Peyer's patch (tissue), 4 donors: ENCODE results near the gene GRIP1. TPM values are rescaled to one million over a fixed set of nuclear protein-coding genes. Genes with fewer than 3 reads are reported as not detected.

Source experiments
- DNase-seq, 3 donors: peaks; one replicate each; pipeline ENCODE4 v3.0.0-alpha.2; 2017 to 2019
- H3K27ac ChIP-seq, 4 donors: fragments of 200-600 bp; sonication (generic); one replicate each; pipeline ENCODE4 v1.5.1; 2016 to 2019
- H3K27me3 ChIP-seq, 2 donors: fragments of 200-600 bp; sonication (generic); one replicate each; pipeline ENCODE4 v1.5.1; 2019
- H3K36me3 ChIP-seq, 3 donors: fragments of 200-600 bp; sonication (generic); one replicate each; pipeline ENCODE4 v1.5.1; 2016 to 2019
- H3K4me1 ChIP-seq, 4 donors: fragments of 200-600 bp; sonication (generic); one replicate each; pipeline ENCODE4 v1.5.1; 2016 to 2019
- H3K4me3 ChIP-seq, 4 donors: fragments of 200-600 bp; sonication (generic); 1 replicate in 3 of 4; 2 replicates in 1 of 4; pipeline ENCODE4 v1.5.1; 2016 to 2019; ENCODE audit warnings: mild to moderate bottlenecking in 1 of 4
- H3K9me3 ChIP-seq, 4 donors: fragments of 200-600 bp; sonication (generic); one replicate each; pipeline ENCODE4 v1.5.1; 2016 to 2019; ENCODE audit warnings: mild to moderate bottlenecking in 1 of 4
- POLR2A ChIP-seq, 2 donors: fragments of 450-650 bp; IDR thresholded peaks; one replicate each; pipeline ENCODE4 v1.5.1; 2017; ENCODE audit warnings: antibody characterized with exemption in 2 of 2, mild to moderate bottlenecking in 2 of 2, moderate library complexity in 2 of 2
- total RNA-seq, 4 donors: library from RNA; depleted of rRNA; stranded (reverse); fragments of >200 nt; gene quantifications; one replicate each; pipeline ENCODE4 v1.1.0, GENCODE V29; 2016
- TF ChIP-seq, protein P1 (sequence below), 6 experiments: fragments of 450-650 bp in 4 of 6; fragments of 200-600 bp in 2 of 6; sonication (generic) in 1 of 6; IDR thresholded peaks; one replicate each; pipeline ENCODE4 v1.5.1; 2017 to 2019; ENCODE audit warnings: antibody characterized with exemption in 6 of 6, mild to moderate bottlenecking in 3 of 6, moderate library complexity in 1 of 6

The GRIP1 gene
- total RNA-seq, 4 donors from 2014 or later, result 0.66 to 5.2 (median 1.4) TPM

DNA sequence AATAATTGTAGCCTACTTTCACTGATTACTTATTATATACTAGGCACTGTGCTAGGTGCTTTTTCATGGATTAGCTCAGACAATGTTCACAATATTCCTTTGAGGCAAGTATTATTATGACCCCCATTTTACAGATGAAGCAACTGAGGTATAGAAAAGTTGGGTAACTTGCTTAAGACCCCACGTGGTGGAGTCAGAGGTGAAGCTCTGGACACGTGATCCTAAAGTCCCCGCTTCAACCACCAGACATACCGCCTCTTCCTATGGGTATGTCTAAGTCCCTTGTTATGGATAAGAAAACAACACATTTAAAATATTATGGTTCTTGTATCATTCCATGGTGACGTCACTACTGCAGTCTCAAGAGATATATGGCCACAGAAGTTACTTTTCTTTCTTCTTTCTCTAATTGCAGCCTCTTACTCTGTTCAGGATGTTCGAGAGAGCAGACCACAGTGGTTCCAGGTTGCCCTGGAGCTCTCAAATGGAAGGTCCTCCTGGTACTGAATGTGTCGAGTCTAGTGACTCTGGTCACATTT is 218.9 kb downstream of the GRIP1 start:
- no peak overlapping the region for H3K27ac ChIP-seq
- no peaks in the 10 kb centered on the region for H3K27me3 ChIP-seq
- H3K4me1 ChIP-seq, result no peaks in the 10 kb centered on the region
- H3K4me3 ChIP-seq, result no peak overlapping the region
- H3K36me3 ChIP-seq, result no peaks in the 10 kb centered on the region
- TF ChIP-seq, protein P1, sequence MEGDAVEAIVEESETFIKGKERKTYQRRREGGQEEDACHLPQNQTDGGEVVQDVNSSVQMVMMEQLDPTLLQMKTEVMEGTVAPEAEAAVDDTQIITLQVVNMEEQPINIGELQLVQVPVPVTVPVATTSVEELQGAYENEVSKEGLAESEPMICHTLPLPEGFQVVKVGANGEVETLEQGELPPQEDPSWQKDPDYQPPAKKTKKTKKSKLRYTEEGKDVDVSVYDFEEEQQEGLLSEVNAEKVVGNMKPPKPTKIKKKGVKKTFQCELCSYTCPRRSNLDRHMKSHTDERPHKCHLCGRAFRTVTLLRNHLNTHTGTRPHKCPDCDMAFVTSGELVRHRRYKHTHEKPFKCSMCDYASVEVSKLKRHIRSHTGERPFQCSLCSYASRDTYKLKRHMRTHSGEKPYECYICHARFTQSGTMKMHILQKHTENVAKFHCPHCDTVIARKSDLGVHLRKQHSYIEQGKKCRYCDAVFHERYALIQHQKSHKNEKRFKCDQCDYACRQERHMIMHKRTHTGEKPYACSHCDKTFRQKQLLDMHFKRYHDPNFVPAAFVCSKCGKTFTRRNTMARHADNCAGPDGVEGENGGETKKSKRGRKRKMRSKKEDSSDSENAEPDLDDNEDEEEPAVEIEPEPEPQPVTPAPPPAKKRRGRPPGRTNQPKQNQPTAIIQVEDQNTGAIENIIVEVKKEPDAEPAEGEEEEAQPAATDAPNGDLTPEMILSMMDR (IDR thresholded peaks at IDR 0.05), result no peak
- TF ChIP-seq POLR2A (IDR thresholded peaks at IDR 0.05), result no peak
- DNase-seq, result no peak
- no peaks in the 10 kb centered on the region for H3K9me3 ChIP-seq

DNA sequence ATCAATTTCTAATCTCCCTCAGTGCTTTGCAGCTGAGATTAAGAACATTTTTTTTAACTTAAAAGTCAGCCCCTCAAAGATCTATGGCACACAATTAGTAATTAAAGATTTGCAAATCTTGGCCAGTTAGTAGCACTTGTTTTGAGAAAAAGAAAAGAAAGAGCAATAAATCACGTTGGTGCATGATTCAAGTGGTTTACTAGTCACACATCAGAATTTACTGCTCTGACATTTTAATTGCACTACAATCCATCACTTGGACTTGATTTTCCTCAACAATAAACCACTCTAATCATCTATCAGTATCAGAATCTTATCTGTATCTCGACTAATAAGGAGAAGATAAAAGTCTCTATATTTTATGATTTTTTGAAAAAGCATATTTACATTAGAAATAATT is 222.3 kb downstream of the GRIP1 start:
- Histone ChIP-seq H3K4me1 (no peaks in the 10 kb centered on the region), H3K27me3 (no peaks in the 10 kb centered on the region), H3K9me3 (no peaks in the 10 kb centered on the region), H3K36me3 (no peaks in the 10 kb centered on the region), H3K27ac (no peak overlapping the region), H3K4me3 (no peak overlapping the region)
- DNase-seq, result no peak
- TF ChIP-seq, protein P1 (IDR thresholded peaks at IDR 0.05), result no peak
- TF ChIP-seq POLR2A (IDR thresholded peaks at IDR 0.05), result no peak

DNA sequence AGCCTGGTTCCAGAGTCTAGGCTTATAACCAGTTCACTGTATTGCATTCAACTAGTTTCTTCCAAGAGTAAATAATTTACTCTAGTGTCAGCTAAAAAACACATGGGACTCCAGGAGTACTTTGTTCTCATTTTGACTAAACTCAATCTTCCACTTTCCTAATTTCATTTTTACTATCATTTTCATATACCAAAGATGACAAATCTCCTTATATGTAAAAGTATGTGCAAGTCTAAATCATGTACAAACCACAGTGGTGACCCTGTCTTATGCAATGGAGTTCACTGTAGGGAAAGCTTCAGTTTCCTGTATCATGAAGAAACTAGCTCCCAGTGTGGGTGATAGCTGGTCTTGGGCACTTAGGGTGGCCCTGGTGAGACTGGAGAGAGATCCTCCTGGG is 225.0 kb downstream of the GRIP1 start:
- TF ChIP-seq, protein P1 (IDR thresholded peaks at IDR 0.05), result no peak
- TF ChIP-seq POLR2A (IDR thresholded peaks at IDR 0.05), result no peak
- no peak overlapping the region for H3K27ac ChIP-seq
- no peak overlapping the region for H3K4me3 ChIP-seq
- H3K36me3 ChIP-seq, result no peaks in the 10 kb centered on the region
- no peaks in the 10 kb centered on the region for H3K4me1 ChIP-seq
- no peaks in the 10 kb centered on the region for H3K27me3 ChIP-seq
- no peaks in the 10 kb centered on the region for H3K9me3 ChIP-seq
- no peak for DNase-seq

DNA sequence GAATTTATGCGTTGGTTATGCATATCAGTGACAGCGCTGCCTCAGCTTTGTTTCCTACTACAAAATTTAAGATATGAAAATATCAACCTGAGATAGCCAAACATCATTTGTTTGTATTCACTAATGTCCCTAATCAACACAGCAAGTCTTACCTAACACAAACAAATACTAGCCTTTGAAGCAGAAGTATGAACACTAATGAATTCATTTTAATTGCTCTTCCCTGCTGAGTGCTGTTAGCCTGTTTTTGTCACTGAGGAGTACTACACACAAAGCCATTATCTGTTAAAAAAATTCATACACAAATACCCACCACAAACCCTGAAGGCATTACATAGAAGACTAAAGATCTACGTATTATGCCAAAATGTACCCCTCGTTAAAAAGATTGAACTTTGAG is 225.8 kb downstream of the GRIP1 start:
- Histone ChIP-seq H3K36me3 (no peaks in the 10 kb centered on the region), H3K27ac (no peak overlapping the region), H3K4me1 (no peaks in the 10 kb centered on the region), H3K9me3 (no peaks in the 10 kb centered on the region), H3K27me3 (no peaks in the 10 kb centered on the region), H3K4me3 (no peak overlapping the region)
- no peak for DNase-seq
- TF ChIP-seq, protein P1 (IDR thresholded peaks at IDR 0.05), result no peak
- TF ChIP-seq POLR2A (IDR thresholded peaks at IDR 0.05), result no peak

DNA sequence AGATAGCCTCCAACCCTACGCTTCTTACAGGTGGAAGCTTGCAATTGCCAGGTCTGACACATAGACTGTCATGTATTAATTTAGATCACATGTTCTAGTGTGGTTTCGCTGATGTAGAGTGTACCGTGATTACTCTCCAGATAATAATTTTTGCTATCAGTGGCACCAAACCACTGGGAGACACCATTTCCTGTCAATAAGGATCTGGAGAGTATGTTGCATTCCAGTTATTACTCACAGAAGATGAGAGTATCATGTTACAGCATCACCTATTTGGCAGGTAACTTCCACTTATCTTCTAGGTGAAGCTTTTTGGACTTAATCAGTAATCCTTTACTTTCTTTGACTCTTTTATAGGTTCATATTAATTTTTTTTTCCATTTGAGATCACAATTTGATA is 229.3 kb downstream of the GRIP1 start:
- no peaks in the 10 kb centered on the region for H3K36me3 ChIP-seq
- H3K27ac ChIP-seq, result no peak overlapping the region
- TF ChIP-seq, protein P1 (IDR thresholded peaks at IDR 0.05), result no peak
- no peak for TF ChIP-seq POLR2A (IDR thresholded peaks at IDR 0.05)
- H3K27me3 ChIP-seq, result no peaks in the 10 kb centered on the region
- H3K4me1 ChIP-seq, result no peaks in the 10 kb centered on the region
- DNase-seq, result no peak
- H3K9me3 ChIP-seq, result no peaks in the 10 kb centered on the region
- no peak overlapping the region for H3K4me3 ChIP-seq

DNA sequence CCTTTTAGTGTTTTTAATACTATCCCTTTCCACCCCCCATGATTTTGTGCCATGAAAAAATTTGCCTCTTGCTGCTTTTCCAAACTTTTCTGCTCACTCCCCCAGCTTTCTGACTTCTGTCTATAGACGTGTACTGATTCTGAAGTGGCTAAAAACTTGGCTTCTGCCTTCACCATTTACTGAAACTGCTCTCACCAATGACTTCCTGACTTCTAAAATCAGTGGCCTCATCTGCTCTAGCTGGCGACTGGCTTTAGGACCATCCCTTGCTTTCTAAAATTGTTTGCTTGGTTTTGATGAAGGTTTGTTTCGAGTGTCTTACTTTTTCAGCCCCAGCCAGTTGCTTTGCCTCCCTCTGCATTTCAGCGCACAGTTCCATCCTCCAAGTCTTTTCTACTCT is 231.2 kb downstream of the GRIP1 start:
- no peak overlapping the region for H3K27ac ChIP-seq
- H3K9me3 ChIP-seq, result no peaks in the 10 kb centered on the region
- H3K36me3 ChIP-seq, result no peaks in the 10 kb centered on the region
- DNase-seq, result no peak
- TF ChIP-seq, protein P1 (IDR thresholded peaks at IDR 0.05), result no peak
- TF ChIP-seq POLR2A (IDR thresholded peaks at IDR 0.05), result no peak
- H3K27me3 ChIP-seq, result no peaks in the 10 kb centered on the region
- H3K4me3 ChIP-seq, result no peak overlapping the region
- H3K4me1 ChIP-seq, result no peaks in the 10 kb centered on the region
